GM12864 (cell line): ENCODE data around the gene NLGN1.

ENCODE experiments used
- DNase-seq: peaks from one replicate; pipeline ENCODE4 v3.0.0-alpha.2; 2011; ENCODE audit warnings: low read depth
- H3K4me3 ChIP-seq: 2 replicates; pipeline ENCODE4 v1.5.1; 2011; ENCODE audit warnings: mild to moderate bottlenecking, low read depth, low read length, control low read depth
- TF ChIP-seq, protein P1 (sequence below): IDR thresholded peaks from 2 replicates; pipeline ENCODE4 v1.5.1; 2011; ENCODE audit warnings: low read depth, mild to moderate bottlenecking, moderate library complexity, low read length, control low read depth, inconsistent platforms; ENCODE audit errors: missing control alignments

NLGN1 gene

DNA sequence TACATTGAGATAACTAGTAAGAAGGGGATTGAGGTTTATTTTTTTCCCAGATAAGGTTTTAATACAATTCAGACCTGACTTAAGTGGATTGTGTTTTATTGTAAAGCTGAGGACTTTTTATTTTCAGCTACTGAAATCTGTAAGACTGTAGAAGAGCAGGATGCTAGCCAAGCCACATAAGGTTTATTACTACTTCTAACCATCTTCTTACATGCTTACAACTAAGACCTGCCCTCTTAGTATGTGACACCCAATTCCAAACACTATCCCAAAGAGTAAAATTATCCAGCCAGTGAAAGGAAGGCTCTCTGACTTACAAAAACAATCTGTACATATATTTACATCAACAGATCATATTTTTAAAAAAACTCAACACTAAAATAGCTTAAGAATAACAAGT, 897.1 kb downstream of the NLGN1 start:
- no peak overlapping the region for H3K4me3 ChIP-seq
- no peak for DNase-seq
- TF ChIP-seq, protein P1, sequence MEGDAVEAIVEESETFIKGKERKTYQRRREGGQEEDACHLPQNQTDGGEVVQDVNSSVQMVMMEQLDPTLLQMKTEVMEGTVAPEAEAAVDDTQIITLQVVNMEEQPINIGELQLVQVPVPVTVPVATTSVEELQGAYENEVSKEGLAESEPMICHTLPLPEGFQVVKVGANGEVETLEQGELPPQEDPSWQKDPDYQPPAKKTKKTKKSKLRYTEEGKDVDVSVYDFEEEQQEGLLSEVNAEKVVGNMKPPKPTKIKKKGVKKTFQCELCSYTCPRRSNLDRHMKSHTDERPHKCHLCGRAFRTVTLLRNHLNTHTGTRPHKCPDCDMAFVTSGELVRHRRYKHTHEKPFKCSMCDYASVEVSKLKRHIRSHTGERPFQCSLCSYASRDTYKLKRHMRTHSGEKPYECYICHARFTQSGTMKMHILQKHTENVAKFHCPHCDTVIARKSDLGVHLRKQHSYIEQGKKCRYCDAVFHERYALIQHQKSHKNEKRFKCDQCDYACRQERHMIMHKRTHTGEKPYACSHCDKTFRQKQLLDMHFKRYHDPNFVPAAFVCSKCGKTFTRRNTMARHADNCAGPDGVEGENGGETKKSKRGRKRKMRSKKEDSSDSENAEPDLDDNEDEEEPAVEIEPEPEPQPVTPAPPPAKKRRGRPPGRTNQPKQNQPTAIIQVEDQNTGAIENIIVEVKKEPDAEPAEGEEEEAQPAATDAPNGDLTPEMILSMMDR, result no peak

DNA sequence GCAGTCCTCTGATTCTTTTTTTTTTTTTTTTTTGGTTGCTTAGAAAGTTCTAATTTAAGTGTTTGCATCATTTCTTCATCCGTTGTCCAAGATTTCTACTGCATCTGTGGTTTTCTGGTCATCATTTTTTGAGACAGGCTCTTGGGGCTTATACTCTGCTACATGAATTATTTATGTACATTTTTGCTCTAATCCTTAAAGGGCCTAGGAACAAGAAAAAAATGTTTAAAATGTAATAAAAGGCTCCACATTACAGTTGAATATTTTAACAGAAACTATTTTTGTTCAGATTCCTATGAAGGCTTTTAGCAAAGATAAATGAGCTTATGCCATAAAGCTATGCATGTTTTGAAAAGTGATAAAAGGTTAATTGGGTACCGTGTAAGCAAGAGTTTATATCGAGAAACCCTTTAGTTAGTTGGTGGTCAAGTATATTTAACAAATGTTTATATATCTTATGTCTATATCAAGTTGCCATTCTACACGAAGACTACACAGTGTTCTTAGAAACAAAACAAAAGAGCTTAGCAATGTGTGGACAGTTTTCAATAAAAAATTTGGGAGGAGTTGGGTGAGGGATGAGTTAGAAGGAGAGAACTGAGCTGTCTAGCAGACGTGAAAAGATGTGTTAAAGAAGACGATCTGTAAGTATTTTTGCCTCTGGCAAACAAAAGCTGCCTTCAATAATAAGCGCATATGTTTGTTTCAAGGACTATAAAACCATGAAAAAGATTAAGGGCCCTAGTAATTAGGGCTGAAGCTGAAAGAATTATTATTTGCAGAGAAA, 898.0 kb downstream of the NLGN1 start:
- no peak overlapping the region for H3K4me3 ChIP-seq
- DNase-seq, result no peak
- TF ChIP-seq, protein P1, result no peak

DNA sequence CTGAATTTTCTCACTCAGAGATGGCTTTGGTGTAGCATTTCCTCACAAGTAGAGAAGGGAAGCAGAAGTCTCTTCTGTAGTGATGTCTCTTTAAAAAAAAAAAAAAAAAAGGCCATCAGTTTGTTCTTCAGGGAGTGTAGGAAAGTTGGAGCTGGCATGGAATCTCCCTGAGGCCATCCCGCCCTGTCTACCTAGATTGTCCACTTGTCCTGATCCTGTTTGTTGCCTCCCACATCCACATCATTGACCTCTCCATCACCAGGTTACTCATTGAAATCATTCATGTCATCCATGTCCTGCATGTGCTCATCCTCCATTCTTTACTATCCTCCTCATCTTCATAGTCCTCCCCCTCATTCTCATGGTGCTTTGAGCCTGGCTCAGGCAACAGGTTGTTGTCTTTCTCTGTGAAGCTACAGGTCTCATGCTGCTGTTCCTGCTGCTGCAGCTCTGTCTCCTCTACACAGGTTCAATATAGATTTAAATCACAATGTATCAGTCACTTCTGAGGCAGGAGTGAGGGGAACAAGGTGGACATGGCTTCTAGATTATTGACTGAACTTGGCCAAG, 905.3 kb downstream of the NLGN1 start:
- H3K4me3 ChIP-seq, result no peak overlapping the region
- TF ChIP-seq, protein P1, result no peak
- no peak for DNase-seq

DNA sequence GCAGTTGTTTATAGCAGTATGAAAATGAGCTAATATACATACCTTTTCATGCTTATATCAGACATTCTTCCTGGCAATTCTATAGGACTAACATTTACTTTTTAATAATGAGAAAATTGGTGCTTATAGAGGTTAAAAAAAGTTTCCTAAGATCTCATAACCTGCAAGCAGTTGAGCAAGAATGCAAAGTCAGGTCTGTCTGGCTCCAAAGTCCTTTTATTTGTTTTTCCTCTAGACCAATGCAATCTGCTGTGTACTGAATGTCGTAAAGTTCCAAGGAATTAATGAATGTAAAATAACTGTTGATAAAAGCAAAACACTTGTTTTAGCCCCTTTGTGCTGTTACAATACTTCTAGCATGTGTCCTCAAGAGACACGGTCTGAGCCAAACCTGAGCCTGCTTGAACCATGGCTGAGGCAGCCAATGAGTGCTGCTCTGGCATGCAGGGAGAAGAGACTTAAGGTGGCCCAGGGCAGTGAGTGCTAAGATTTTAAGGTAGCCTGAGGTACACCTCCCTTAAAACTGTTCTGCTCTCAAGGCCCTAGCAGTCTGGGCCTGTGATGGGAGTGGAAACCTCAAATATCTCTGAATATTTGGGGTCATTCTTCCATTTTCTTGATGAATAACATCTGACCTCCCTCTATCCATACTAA, 906.5 kb downstream of the NLGN1 start:
- no peak for DNase-seq
- H3K4me3 ChIP-seq, result no peak overlapping the region
- TF ChIP-seq, protein P1, result no peak

DNA sequence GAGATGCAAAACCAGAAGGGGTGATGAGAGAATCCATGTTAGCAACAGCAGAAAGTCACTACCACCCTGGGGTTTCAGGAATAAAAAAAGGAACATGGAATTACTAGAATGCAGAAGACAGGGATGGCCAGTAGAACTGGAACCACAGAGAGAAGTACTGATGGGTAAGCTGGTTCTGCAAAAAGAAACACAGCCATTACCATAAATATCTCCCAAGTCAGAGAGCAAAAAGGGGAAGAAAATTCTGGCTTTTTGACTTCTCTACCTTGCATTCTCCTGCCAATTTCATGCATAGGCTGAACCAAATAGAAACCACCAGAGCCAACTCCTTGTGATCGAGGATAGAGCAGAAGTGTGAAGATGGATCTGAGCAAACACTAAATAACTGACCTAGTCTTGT, 911.2 kb downstream of the NLGN1 start:
- no peak for DNase-seq
- H3K4me3 ChIP-seq, result no peak overlapping the region
- TF ChIP-seq, protein P1, result no peak

DNA sequence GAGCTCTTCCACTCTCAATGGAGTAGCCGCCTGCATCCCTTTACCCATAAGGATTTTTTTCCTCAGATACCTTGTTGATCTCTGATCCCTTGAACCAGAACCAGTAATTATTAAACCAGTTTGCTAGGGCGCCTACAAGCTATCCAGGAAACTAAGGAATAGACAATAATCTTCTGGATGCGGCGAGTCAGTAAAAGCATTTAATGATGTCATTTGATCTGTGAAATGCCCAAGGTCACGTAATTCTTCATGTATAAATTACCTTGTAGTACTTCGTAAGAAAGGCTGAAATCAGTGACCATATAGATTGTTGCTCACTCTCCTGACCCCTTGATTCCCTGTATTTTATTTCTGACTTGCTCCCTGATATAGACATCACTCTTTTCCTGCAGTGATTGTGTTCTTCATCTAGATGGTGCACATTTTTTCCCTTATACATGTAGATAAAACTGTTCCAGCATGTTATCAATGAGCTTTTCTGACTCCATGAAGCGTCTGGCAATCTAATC, 913.0 kb downstream of the NLGN1 start:
- TF ChIP-seq, protein P1, result no peak
- H3K4me3 ChIP-seq, result no peak overlapping the region
- no peak for DNase-seq
